Hematopoietic multipotent progenitor cell treated with erythropoietin and hydrocortisone succinate and interleukin-3 and kit ligand, for 4 days (in vitro differentiated cells): ENCODE results near the gene LRIG1.

Experiments used
- DNase-seq: peaks from one replicate; pipeline ENCODE4 v3.0.0-alpha.2; 2015

LRIG1 gene

GRCh38 chr3:66342717-66343356, 158.0 kb downstream of the LRIG1 start:
- no peak for DNase-seq

GRCh38 chr3:66338927-66339326, 161.9 kb downstream of the LRIG1 start:
- DNase-seq = no peak

- no peak for DNase-seq
Measured at GRCh38 chr3:66336333-66336766, 164.5 kb downstream of the LRIG1 start.

GRCh38 chr3:66335671-66336070, 165.2 kb downstream of the LRIG1 start:
- no peak for DNase-seq
